OCI-LY1 (cell line): ENCODE measurements around the gene PFN4.

Experiments used
- H2AFZ ChIP-seq: fragments of 200-600 bp; sonication (generic), shearing (Covaris generic); 2 replicates; pipeline ENCODE4 v1.6.0; 2014; ENCODE audit warnings: antibody characterized with exemption, mild to moderate bottlenecking, low read length
- H3F3A ChIP-seq: fragments of 200-600 bp; sonication (generic), shearing (Covaris generic); 2 replicates; pipeline ENCODE4 v1.6.0; 2014; ENCODE audit warnings: mild to moderate bottlenecking, antibody characterized with exemption, low read length, moderate library complexity; ENCODE audit not compliant: insufficient read depth
- H3K27ac ChIP-seq: fragments of 200-600 bp; sonication (generic); 2 replicates; pipeline ENCODE4 v1.5.1; 2014; ENCODE audit warnings: low read length, mixed run types, mild to moderate bottlenecking, low read depth; ENCODE audit not compliant: poor library complexity, severe bottlenecking
- H3K27me3 ChIP-seq: fragments of 200-600 bp; sonication (generic); 2 replicates; pipeline ENCODE4 v1.6.0; 2014; ENCODE audit warnings: antibody characterized with exemption, mild to moderate bottlenecking, low read length, moderate library complexity; ENCODE audit not compliant: insufficient read depth
- H3K36me3 ChIP-seq: fragments of 200-600 bp; sonication (generic); 2 replicates; pipeline ENCODE4 v1.6.1; 2014; ENCODE audit warnings: mild to moderate bottlenecking, antibody characterized with exemption, low read length, moderate library complexity, mixed read lengths; ENCODE audit not compliant: insufficient read depth
- H3K4me1 ChIP-seq: fragments of 200-600 bp; sonication (generic); 2 replicates; pipeline ENCODE4 v1.5.1; 2014; ENCODE audit warnings: mild to moderate bottlenecking, low read length, moderate library complexity; ENCODE audit not compliant: insufficient read depth, severe bottlenecking
- H3K4me2 ChIP-seq: fragments of 200-600 bp; sonication (generic), shearing (Covaris generic); 2 replicates; pipeline ENCODE4 v1.6.1; 2014; ENCODE audit warnings: low read length
- H3K4me3 ChIP-seq: fragments of 200-600 bp; sonication (generic); 2 replicates; pipeline ENCODE4 v1.5.1; 2014; ENCODE audit warnings: low read length, low read depth, mild to moderate bottlenecking, mixed read lengths; ENCODE audit not compliant: poor library complexity, severe bottlenecking
- H3K79me2 ChIP-seq: fragments of 200-600 bp; shearing (Covaris generic); 2 replicates; pipeline ENCODE4 v1.6.1; 2016; ENCODE audit warnings: mixed run types, low read length, mixed read lengths; ENCODE audit not compliant: insufficient read depth
- H3K9ac ChIP-seq: fragments of 200-600 bp; sonication (generic), shearing (Covaris generic); 2 replicates; pipeline ENCODE4 v1.6.1; 2014; ENCODE audit warnings: mild to moderate bottlenecking, low read length, mixed read lengths
- H3K9me2 ChIP-seq: fragments of 200-600 bp; sonication (generic), shearing (Covaris generic); 2 replicates; pipeline ENCODE4 v1.6.1; 2014; ENCODE audit warnings: low read depth, mild to moderate bottlenecking, low read length, mixed read lengths
- H3K9me3 ChIP-seq: fragments of 200-600 bp; shearing (Covaris generic); 2 replicates; pipeline ENCODE4 v1.6.1; 2014; ENCODE audit warnings: low read length, mixed read lengths
- H4K20me1 ChIP-seq: fragments of 200-600 bp; sonication (generic), shearing (Covaris generic); 2 replicates; pipeline ENCODE4 v1.6.0; 2016; ENCODE audit warnings: mild to moderate bottlenecking, low read length; ENCODE audit not compliant: insufficient read depth
- CTCF ChIP-seq: fragments of 200-600 bp; sonication (generic), shearing (Covaris generic); IDR thresholded peaks from 2 replicates; pipeline ENCODE4 v1.5.1; 2017; ENCODE audit warnings: mild to moderate bottlenecking, antibody characterized with exemption, low read length, moderate library complexity, mixed read lengths
- EZH2 ChIP-seq: fragments of 200-600 bp; sonication (generic), shearing (Covaris generic); IDR thresholded peaks from 2 replicates; pipeline ENCODE4 v1.8.0; 2017; ENCODE audit warnings: borderline replicate concordance, mixed run types, mild to moderate bottlenecking, antibody characterized with exemption, low read length, moderate library complexity, mixed read lengths

Gene PFN4

GRCh38 chr2:24084386-24085199, 38.5 kb downstream of the PFN4 start, which contains the start of gene TP53I3:
TSS of gene TP53I3 (minus strand) at chr2:24084834. CDS start at chr2:24084326, 508 bp downstream.
- H4K20me1 ChIP-seq = no peaks in the 10 kb centered on the region
- H3K4me3 ChIP-seq = peak within 1 kb of the TSS; percentile 65
- peak within 1 kb of the TSS; percentile 66 for H3K27ac ChIP-seq
- H3K4me1 ChIP-seq = peaks cover 18% of the 10 kb centered on the region
- no peaks in the 10 kb centered on the region for H3K36me3 ChIP-seq
- H3F3A ChIP-seq = no peaks in the 10 kb centered on the region
- H3K4me2 ChIP-seq = peak within 1 kb of the TSS; percentile 71
- H3K27me3 ChIP-seq = no peaks in the 10 kb centered on the region
- peak within 1 kb of the TSS; percentile 64 for H3K9ac ChIP-seq
- peak within 1 kb of the TSS; percentile 91 for H2AFZ ChIP-seq
- no peaks in the 10 kb centered on the region for H3K9me3 ChIP-seq
- H3K9me2 ChIP-seq = no peaks in the 10 kb centered on the region
- TF ChIP-seq CTCF (peak; percentile 93), EZH2 (no peak)
- no peaks in the 10 kb centered on the region for H3K79me2 ChIP-seq

- Histone ChIP-seq H3K4me3 (peak overlapping the region; percentile 65), H3K9me2 (no peaks in the 10 kb centered on the region), H3K9me3 (no peaks in the 10 kb centered on the region), H3K27ac (peak overlapping the region; percentile 66), H3K79me2 (no peaks in the 10 kb centered on the region), H3K4me1 (peaks cover 18% of the 10 kb centered on the region), H4K20me1 (no peaks in the 10 kb centered on the region), H3K27me3 (no peaks in the 10 kb centered on the region), H3K4me2 (peak overlapping the region; percentile 71), H3K36me3 (no peaks in the 10 kb centered on the region), H2AFZ (peak overlapping the region; percentile 60), H3F3A (no peaks in the 10 kb centered on the region), H3K9ac (peak overlapping the region; percentile 64)
- no peak for TF ChIP-seq EZH2
- TF ChIP-seq CTCF = no peak
Observed at GRCh38 chr2:24083567-24084385, 39.4 kb downstream of the PFN4 start.

- Histone ChIP-seq H3K27ac (peak overlapping the region; percentile 66), H3K4me1 (peaks cover 18% of the 10 kb centered on the region), H3K9me2 (no peaks in the 10 kb centered on the region), H3K27me3 (no peaks in the 10 kb centered on the region), H2AFZ (peak overlapping the region; percentile 60), H3F3A (no peaks in the 10 kb centered on the region), H3K9me3 (no peaks in the 10 kb centered on the region), H4K20me1 (no peaks in the 10 kb centered on the region), H3K79me2 (no peaks in the 10 kb centered on the region), H3K4me3 (peak overlapping the region; percentile 65), H3K9ac (peak overlapping the region; percentile 64; the same call in 1 of the 2 replicates), H3K36me3 (no peaks in the 10 kb centered on the region), H3K4me2 (peak overlapping the region; percentile 71)
- no peak for TF ChIP-seq EZH2
- TF ChIP-seq CTCF = no peak
Observed at GRCh38 chr2:24082787-24083566, 40.2 kb downstream of the PFN4 start.
